ENCODE measurements around the gene MRPL51. TPM values are rescaled to one million over a fixed set of nuclear protein-coding genes. Genes with fewer than 3 reads are reported as not detected.
A peak's percentile ranks its signal among the peaks of the same experiment; 100 is the strongest.

Gene MRPL51
- total RNA-seq, 1 donor from 2014 or later = 213 TPM

DNA sequence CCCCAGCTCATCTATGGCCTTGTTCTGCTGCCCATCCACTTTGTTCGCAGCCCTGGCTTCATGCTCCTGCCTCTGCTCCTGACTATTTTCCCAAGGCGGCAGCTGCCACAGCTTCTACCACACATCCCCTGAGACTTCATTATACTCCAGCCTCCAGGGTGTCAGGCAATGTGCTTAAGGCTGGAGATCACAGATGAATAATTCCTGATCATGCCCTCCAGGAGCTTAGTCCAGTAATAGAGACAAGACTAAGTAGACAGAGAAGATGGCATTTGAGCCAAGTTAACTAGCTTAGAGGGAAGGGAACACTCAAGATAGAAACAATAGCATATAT, 34.1 kb downstream of the MRPL51 start:
- Mint-ChIP-seq H3K4me1 (ENCODE audit: unreplicated experiment) (no peaks in the 10 kb centered on the region), H3K36me3 (peaks cover 37% of the 10 kb centered on the region), H3K4me3 (no peak overlapping the region), H3K9me3 (no peaks in the 10 kb centered on the region), H3K27ac (no peak overlapping the region), H3K27me3 (no peaks in the 10 kb centered on the region)
- no peak for DNase-seq (ENCODE audit: extremely low spot score, unreplicated experiment)
- TF ChIP-seq, protein P1, sequence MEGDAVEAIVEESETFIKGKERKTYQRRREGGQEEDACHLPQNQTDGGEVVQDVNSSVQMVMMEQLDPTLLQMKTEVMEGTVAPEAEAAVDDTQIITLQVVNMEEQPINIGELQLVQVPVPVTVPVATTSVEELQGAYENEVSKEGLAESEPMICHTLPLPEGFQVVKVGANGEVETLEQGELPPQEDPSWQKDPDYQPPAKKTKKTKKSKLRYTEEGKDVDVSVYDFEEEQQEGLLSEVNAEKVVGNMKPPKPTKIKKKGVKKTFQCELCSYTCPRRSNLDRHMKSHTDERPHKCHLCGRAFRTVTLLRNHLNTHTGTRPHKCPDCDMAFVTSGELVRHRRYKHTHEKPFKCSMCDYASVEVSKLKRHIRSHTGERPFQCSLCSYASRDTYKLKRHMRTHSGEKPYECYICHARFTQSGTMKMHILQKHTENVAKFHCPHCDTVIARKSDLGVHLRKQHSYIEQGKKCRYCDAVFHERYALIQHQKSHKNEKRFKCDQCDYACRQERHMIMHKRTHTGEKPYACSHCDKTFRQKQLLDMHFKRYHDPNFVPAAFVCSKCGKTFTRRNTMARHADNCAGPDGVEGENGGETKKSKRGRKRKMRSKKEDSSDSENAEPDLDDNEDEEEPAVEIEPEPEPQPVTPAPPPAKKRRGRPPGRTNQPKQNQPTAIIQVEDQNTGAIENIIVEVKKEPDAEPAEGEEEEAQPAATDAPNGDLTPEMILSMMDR (conservative IDR thresholded peaks at IDR 0.05) = no peak

DNA sequence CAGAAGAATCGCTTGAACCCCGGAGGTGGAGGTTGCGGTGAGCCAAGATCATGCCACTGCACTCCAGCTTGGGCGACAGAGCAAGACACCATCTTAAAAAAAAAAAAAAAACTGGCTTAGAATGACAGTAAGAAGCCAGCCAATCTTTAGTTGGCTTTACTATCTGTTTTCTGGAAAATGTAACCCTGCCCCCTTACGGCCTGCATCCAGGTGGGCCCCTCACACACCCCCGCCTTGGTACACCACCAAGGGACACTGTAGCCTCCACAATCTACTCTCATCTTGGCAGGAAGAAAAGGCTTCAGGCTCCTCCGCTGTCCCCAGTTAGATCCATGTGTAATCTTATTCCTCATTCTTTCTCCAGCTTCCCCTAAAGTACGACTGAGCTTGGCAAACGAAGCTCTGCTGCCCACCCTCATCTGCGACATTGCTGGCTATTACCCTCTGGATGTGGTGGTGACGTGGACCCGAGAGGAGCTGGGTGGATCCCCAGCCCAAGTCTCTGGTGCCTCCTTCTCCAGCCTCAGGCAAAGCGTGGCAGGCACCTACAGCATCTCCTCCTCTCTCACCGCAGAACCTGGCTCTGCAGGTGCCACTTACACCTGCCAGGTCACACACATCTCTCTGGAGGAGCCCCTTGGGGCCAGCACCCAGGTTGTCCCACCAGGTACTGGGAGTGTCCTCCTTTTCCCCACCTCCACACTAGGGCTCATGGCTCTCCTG, 34.6 kb downstream of the MRPL51 start:
- H3K27ac Mint-ChIP-seq = no peak overlapping the region
- H3K36me3 Mint-ChIP-seq = peaks cover 35% of the 10 kb centered on the region
- H3K4me3 Mint-ChIP-seq = no peak overlapping the region
- no peaks in the 10 kb centered on the region for H3K9me3 Mint-ChIP-seq
- TF ChIP-seq, protein P1 (conservative IDR thresholded peaks at IDR 0.05) = no peak
- DNase-seq (ENCODE audit: extremely low spot score, unreplicated experiment) = no peak
- H3K27me3 Mint-ChIP-seq = no peaks in the 10 kb centered on the region
- no peaks in the 10 kb centered on the region for H3K4me1 Mint-ChIP-seq (ENCODE audit: unreplicated experiment)

DNA sequence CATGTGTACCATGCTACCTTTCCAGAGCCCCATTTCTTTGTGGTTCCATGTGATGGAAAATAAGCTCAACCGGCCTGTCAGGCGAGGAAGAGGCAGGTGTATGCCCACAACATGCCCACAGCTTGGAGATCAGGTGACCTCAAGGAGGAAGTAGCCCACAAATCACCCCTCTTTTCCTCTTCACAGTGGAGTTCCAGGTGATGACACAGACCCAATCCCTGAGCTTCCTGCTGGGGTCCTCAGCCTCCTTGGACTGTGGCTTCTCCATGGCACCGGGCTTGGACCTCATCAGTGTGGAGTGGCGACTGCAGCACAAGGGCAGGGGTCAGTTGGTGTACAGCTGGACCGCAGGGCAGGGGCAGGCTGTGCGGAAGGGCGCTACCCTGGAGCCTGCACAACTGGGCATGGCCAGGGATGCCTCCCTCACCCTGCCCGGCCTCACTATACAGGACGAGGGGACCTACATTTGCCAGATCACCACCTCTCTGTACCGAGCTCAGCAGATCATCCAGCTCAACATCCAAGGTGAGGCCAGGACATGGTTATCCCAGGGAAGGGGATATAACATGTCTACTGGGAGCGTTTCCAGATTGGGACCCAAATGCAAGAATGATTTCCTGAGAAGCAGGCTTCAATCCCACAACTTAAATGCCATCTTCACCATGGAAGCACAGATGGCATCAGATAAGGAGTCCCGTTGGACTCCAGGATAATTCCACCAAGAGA, 35.7 kb downstream of the MRPL51 start:
- Mint-ChIP-seq H3K36me3 (peaks cover 33% of the 10 kb centered on the region), H3K4me1 (ENCODE audit: unreplicated experiment) (peaks cover 4% of the 10 kb centered on the region), H3K27me3 (no peaks in the 10 kb centered on the region), H3K9me3 (no peaks in the 10 kb centered on the region), H3K4me3 (no peak overlapping the region), H3K27ac (no peak overlapping the region)
- no peak for DNase-seq (ENCODE audit: extremely low spot score, unreplicated experiment)
- TF ChIP-seq, protein P1 (conservative IDR thresholded peaks at IDR 0.05) = no peak

DNA sequence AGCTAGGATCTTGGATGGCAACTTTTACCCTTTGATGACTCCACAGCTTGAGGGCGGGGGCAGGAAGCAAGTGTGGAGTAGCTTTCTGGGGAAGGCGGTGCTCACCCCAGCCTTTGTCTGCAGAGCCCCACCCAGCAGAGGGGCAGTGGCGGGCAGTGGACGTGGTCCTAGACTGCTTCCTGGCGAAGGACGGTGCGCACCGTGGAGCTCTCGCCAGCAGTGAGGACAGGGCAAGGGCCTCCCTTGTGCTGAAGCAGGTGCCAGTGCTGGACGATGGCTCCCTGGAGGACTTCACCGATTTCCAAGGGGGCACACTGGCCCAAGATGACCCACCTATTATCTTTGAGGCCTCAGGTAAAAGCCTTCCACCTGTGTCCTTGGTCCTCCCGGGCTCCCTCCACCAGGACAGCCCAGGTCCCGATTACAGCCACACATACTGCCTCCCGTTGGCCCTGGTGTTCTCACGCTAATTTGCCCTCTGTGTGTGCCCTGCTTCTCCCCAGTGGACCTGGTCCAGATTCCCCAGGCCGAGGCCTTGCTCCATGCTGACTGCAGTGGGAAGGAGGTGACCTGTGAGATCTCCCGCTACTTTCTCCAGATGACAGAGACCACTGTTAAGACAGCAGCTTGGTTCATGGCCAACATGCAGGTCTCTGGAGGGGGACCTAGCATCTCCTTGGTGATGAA, 40.0 kb downstream of the MRPL51 start:
- DNase-seq (ENCODE audit: extremely low spot score, unreplicated experiment) = no peak
- Mint-ChIP-seq H3K27ac (peak overlapping the region; percentile 93), H3K4me1 (ENCODE audit: unreplicated experiment) (peaks cover 25% of the 10 kb centered on the region), H3K36me3 (peaks cover 17% of the 10 kb centered on the region), H3K4me3 (peak overlapping the region; percentile 90), H3K9me3 (no peaks in the 10 kb centered on the region), H3K27me3 (no peaks in the 10 kb centered on the region)
- TF ChIP-seq, protein P1 (conservative IDR thresholded peaks at IDR 0.05) = no peak

DNA sequence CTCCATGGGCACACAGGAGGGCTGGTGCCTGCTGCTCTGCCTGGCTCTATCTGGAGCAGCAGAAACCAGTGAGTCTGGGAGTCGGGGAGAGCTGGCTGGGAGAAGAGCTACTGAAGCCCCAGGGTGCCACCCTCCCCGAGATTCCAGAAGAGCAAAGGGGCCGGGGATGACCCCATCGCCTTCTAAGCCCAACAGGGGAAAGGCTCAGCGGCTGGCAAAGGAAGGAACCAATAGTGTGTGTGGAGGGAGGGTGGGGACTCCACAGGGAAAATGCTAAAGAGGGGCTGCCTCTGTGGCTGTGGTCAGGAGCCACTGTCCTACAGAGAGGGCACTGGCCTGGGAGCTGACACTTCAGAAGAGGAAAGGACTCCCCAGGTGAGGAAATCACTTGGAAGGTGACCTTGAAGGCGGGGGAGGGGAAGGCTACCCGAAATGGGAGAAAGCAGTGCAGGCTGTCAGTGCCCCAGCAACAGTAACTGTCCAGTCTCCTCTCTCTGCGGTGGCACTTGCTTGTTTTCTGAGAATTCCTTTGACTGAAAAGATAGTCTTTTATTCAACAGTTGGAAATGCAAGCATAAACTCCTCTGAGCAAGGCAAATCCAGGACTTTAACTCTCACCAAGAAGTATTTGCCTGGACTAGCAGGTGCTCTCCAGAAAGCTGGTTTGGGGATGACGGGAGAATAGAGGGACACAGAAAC, 40.7 kb downstream of the MRPL51 start:
- Mint-ChIP-seq H3K36me3 (peaks cover 17% of the 10 kb centered on the region), H3K27me3 (no peaks in the 10 kb centered on the region), H3K27ac (peak overlapping the region; percentile 93), H3K9me3 (no peaks in the 10 kb centered on the region), H3K4me1 (ENCODE audit: unreplicated experiment) (peaks cover 25% of the 10 kb centered on the region), H3K4me3 (peak overlapping the region; percentile 90)
- no peak for DNase-seq (ENCODE audit: extremely low spot score, unreplicated experiment)
- TF ChIP-seq, protein P1 (conservative IDR thresholded peaks at IDR 0.05) = no peak
